Activated CD8-positive, alpha-beta memory T cell treated with anti-CD3 and anti-CD28 coated beads, Interleukin-2, amount 50 U/mL, for 24 hours (primary cell): ENCODE data around the gene NPSR1.
"Not testable (repeated sequence)": the region's sequence is repeated elsewhere in the genome, so short reads cannot be mapped to it uniquely, and the experiment has no call there.

Experiments used
- DNase-seq: peaks from one replicate; pipeline ENCODE4 v3.0.0-alpha.2; 2020; ENCODE audit errors: extremely low read depth

Gene NPSR1

DNA sequence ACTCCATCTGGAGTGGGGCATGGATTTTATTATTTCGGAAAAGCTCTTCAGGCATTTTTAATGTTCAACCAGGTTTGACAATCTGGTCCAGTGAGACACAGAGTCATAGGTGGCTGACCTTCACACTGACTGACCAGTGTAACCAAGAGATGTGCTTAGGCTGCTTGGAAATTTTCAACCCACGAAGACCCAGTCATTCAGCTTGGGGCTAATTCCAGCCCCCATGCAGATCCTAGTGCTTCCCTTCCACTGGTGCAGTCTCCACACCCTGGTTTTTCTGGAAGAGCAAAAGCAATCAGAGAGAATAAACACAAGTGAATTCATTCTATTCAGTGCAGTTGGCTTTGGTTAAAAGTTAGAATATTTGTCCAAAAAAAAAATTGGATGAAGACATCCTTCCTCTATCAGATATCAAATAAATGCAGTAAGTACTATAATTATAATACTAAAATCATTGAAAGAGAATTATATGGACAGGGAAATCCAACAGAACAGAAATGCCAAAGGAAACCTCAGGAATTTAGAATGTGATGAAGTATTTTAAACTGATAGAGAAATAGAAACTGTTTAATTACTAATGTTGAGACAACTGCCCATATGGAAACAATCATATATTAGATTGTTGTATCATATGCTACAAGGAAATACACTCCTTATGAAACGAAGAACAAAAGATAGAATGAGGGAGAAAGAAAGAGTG, 178.0 kb downstream of the NPSR1 start:
- no peak for DNase-seq

DNA sequence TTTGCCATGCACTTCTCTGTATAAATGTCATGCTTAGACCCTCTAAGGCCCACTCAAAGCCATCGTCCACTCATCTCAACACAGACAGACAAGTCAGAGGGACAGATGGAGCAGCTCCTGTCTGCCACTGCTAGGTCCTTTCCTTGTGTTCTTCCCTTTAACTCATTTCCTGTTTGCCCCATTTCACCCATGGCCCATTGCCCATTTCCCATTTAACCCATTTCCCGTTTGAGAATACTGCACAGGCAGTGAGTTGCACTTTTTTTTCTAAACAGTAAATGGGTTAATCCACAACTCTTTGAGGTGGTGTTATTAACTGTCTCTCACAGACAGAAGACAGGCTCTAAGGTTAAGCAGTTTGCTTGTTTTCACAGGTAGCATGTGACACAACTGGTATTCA, 179.3 kb downstream of the NPSR1 start:
- DNase-seq: no peak

DNA sequence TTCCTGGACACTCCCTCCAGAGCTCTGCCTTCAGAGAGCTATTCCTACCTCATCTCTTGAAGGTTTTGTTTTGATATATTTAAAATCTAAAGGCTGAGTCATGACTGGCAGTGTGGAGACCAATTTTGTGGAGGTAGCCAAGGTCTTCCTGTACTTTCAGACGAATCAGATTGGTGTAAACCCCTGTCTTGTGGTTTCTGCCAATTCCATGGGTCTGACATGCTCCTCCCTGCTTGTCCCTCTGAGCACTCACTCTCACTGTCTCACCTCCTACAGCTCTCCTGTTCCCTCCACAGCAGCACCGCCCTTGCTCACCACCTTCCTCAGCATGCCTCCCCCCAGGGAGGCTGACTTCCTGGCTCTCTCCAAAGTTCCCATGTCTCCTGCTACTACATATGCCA, 179.8 kb downstream of the NPSR1 start:
- no peak for DNase-seq

DNA sequence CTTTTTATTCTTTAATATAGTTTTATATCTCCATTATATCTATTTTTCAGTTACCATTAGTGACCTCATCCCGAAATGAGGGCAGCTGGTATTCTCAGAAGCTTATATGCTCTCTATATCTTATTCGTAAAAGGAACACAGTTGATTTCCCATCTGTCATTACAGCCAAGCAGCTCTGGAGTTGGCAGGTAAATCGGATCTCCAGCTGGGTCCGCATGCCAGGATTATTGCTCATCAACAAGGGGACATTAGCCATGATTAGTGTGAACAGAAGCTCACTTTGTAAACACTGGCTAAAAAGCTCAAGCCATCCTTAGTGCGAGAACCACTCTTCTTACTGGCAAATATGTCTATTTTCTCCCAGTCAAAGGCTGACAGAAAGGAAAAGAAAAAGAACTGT, 180.3 kb downstream of the NPSR1 start:
- DNase-seq: no peak

DNA sequence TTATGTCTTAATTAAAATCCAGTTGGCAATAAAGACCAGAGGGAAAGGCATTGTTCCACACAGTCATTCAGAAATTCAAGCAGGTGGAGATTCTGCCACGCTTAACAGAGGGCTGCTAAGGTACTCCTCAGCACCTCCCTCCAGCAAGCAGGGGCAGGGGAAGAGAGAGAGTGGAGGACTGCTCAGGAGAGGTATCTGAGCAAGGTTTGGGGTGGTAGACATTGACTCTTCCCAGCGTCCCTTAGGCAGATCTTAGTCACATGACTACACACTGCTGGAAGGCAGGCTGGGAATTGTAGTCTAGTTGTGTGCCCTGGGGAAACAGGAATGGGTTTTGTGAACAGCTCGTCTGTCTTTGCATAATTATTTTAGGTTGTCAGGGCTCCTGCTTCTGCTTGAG, 181.6 kb downstream of the NPSR1 start:
- DNase-seq: no peak

DNA sequence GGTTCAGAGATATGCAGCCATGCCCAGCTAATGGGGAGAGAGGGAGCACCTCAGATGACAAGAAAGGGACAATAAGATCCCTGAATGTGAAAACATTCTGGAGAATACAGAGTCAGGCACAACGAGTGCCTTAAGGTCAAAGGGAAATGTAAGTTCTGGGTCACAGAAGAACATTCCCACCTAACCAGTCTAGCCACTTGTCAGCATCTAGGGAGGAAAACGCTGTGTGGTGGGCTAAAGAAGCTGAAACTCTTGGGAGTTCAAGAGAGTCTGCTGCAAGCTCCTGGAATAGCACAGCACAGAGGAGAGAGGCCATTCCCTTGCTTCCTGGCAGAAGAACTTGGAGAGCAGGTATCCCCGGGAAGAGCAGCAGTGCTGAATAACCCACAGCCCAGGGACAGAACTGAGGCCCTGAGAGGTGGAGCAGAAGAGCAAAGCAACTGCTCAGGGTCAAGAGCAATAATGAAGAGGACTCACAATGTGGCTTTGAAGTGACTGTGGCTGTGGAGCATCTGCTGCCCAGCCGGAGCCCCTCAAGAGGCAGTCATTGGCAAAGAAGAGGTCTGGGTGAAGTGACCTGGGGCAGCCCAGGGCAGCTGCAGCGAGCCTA, 182.3 kb downstream of the NPSR1 start:
- no peak for DNase-seq

DNA sequence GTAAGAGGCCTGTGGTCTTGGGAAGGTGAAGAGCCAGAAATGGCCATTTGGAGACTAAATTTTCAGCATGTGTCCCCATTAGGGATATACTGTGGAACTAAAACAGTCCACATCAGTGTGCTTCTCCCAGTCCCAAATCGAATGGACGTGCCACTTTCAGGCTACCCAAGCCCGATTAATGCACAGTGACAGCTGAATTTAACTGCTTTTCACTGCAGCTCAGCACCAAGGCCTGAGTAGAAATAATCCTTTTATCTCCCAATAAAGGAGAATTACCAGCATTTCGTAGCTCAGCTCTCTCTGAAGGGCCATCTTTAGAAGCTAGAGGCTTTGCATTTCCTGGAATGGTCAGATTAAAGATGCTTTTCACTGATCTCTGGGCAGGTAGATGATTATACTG, 183.3 kb downstream of the NPSR1 start:
- no peak for DNase-seq

DNA sequence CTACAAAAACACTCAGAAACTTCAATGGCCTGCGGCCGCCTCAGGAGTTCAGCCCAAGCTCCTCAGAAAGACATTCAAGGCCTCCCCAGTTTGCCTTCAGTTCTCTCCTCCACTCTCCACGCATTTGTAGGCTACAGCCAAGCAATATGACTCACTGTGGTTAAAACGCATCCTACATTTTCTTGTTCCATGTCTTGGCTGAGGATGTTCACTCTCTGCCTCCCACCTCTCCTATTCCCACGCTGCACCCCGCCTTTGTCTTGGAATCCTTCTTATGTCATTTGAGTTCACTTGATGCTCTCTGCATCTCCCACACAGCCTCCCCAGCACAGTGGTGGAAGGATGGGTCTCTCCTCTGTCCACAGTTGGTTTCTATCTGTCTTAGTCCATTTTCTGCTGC, 184.8 kb downstream of the NPSR1 start:
- DNase-seq: no peak

DNA sequence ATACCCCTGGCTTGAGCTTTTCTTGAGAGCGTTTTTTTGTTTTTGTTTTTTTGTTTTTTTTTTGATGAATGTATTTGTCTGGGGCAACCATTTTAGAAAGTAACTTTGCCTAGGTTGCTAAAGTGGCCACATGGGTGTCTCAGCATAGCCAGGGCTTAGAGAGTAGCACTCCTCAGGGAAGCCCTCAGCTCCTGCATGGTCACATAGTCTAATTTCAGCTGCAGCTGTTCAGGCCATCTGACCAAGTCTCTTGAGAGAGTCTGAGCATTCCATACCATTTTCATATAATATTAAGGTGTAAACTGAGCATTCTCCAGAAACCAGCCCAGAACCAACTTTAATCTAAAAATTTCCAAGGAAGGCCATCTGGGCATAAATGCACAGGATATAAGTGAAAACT, 186.4 kb downstream of the NPSR1 start:
- no peak for DNase-seq

DNA sequence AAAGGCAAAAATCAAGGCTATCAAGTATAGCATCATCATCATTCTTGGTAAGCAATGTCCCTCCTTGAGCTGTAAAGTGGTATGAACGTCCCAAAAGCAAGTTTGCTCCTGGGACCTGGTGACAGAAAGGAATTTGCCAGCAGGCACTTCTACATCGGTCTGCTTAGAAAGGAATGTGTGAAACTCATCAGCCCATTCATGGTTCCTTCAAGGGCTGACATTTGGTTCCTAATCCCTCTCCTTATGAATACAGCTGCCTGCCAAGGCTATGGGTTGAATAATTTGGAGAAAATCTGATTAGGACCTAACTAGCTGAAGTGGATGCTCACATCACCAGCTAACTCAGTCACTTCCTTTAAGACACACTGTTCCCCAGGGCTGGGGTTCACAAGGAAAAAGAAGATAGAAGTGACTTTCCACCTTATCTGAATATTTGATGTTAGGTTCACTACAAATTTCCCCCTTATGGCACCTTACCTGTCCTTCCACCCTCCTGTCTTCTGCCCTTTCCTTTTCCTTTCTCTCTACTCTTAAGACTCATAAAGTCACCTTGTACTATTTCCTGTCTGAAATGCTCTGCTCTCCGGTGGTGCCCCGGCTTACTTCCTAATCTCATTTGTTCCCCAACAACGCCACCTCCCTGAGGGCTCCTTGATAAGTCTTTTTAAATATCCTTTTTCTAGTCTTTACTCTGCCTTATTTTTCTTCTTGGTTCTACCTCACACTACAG, 187.1 kb downstream of the NPSR1 start:
- DNase-seq: no peak

DNA sequence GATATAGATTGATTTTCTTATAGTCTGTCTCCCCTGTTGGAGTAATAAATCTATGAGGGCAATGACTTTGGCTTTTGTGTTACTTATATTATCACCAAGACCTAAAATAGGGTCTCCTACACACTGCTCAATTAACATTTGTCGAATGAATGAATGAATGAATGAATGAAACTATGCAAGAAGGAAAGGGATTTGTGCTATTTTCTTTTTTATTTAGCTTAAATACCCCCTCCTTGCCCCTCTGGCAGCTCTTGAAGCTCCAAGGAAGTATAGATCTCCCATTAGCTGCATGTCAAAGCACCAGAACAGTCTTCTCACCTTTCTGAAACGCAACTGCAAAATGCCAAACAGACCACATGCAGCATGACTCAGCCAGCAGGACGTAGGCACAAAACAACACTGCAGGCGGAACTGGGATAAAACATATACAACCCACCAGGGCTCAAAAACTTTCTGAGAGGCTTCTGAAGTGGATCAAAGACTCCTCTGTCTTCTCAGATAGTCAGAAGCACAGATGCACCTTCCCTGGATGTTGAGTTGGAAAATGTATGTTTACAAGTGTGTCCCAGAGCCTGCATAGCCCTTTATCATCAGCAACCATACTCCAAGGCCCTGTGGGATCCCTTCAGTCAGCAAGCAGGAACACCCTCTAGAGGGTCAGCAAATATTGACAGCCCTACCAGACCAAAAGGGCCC, 187.8 kb downstream of the NPSR1 start:
- DNase-seq: no peak

DNA sequence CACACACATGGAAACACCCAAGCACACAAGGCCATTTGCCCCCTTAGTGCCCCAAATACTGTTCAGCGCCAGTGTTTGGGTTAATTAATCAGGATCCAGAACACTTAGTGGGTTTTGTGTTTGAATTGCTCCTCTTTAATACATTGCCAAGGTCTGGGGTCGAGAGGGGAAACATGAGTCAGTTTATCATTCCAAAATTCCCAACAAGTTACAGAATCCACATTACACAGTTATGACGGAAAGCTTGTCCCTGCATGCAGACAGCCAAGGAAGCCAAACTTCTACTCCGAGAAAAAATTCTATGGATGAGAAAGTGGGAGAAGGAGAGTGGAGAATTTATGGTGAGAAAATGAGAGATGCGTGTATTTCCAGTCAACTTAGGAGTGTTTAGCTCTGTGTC, 189.0 kb downstream of the NPSR1 start:
- DNase-seq: no peak

DNA sequence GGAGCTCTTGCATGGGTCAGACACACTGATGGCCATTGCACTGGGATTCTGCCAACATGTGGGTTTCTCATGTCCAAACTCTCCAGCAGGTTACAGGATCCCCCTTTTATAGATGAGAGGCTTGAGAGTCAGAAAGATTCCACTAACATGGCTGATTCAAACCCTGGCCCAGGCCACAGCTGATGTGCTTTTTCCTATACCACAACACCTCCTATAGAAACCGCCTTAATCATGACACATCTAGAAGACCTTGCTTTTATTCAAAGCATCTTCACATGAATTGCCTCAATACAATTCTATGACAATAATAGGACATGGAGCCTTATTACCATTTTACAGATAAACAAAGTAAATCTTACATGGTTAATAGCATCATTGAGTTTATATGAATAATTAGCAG, 190.7 kb downstream of the NPSR1 start:
- no peak for DNase-seq

DNA sequence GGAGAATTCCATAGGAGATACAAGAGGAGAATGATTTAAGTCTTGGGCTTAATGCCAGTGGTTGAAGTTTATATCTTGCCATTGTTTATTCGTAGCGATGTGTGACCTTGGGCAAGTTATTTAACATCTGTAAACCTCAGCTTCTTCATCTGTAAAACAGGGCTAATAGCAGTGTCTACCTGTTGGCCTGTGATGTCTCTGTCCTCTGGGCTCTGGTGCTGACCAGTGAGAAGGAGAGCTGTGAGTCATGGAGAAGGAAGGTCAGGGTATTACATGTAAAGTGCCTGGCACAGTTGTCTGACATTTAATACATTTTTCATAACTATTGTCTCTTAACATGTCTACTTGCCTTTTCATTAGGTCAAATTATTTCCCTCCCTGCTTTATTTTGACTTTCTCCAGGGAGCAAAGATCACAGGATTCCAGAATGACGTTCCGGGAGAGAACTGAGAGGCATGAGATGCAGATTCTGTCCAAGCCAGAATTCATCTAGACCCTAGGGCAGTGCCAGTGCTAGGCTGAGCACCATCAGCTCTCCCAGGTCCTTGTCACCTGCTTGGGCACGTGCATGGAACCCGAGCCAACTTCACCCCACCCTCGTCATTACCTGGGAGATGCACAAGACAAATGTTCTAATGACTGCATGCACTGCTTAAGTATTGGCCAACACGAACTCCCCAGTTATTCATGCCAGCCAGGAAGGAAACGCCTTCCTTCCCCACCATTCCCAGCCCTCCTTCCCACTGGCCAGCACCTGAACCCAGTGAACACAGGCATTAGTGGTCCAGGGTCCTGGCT, 191.3 kb downstream of the NPSR1 start:
- no peak for DNase-seq

DNA sequence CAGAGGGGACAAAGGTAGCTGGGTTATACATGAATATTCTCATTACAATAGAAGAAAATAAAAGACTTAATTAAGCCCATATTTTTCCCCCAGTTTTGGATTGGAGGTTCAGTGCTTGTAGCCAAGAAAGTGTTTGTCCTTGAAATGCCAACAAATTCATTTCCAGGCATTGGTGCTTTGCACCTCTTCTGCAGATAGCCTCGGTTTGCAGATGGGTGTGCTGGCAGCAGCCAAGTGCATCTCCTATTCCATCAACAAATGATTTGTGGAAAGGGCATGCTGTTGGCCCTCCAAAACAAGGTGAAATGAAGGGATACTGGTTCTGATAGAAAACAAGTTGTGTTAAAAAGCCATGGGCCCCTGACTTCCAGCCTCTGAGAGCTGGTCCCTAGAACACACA, 192.0 kb downstream of the NPSR1 start:
- no peak for DNase-seq

DNA sequence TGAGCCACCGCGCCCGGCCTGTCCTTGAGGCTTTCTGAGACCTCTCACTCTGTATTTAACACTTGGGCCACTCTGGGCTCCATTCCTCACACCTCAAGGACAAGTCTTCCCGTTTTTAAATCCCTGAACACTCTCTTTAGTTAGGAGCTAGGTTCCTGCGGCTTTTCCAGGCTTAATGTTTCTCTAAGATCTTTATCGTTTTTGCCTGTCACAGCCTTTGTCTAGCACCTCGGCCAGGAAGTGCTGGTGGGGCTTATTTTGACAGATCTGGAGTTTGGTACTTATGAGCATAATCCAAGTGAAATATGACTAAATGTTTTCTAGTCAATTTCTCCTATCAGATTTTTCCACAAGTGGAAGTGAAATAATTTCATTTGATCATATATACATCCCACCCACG, 192.7 kb downstream of the NPSR1 start:
- no peak for DNase-seq

DNA sequence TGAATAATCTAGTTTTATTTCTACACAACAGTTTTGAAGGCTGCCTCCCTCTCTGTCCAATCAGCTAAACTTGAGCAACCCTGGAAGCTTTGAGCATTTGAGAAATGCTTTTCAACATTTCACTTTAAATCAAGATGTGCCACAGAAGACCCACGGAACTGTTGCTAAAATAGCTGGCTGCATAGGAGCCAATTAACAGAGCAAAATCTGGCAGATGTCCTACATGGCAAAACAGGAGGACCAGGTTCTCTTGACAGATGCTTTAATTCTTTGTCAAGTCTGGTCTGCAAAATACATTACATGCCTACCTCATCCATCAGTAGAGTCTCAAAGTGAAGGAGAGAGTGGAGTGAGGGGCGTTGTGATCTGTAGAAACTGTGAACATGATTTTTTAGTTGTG, 193.4 kb downstream of the NPSR1 start:
- DNase-seq: no peak

DNA sequence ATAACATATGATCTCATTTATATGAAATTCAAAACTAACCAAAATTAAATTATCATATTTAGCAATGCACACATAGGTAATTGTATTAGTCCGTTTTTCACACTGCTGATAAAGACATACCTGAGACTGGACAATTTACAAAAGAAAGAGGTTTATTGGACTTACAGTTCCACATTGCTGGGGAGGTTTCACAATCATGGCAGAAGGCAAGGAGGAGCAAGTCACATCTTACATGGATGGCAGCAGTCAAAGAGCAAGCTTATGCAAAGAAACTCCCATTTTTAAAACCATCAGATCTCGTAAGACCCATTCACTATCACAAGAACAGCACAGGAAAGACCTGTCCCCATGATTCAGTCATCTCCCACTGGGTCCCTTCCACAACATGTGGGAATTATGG, 200.4 kb downstream of the NPSR1 start:
- not testable (repeated sequence) for DNase-seq

DNA sequence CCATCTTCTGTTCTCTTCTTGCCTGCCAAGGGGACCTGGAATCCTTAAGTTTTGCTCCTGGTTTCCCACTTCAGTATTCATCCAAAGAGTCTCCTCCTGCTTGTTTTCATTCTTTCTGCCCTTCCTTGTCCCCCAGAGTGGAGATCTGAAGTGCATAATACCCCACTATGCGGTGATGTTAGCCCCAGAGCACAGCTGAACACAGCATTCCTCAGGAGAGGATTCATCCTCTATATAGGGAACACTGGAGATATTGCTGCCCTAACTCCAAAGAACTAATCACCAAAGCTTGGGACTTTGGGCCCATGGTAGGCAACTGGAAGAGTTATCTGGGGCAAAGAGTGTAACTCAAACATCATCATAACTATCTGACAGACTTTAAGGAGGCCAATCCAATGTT, 201.3 kb downstream of the NPSR1 start:
- DNase-seq: not testable (repeated sequence)

DNA sequence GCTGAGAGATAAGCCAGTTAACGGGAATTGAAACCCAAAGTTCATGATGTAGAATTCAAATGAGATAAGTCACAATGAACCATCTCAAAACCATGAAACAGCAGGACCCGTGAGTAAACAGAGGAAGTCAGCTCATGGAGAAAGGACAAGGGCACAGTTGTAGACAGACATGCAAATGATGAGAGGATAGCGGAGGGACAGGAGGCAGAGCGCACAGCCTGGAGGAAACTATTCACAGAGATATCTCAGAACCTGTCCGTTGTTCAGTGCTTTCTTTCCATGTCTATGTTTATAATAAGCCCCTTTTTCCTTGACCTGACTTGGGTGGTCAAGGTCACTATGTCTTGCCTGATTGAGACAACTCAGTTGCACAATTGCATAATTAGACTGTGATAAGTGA, 208.2 kb downstream of the NPSR1 start:
- DNase-seq: not testable (repeated sequence)

DNA sequence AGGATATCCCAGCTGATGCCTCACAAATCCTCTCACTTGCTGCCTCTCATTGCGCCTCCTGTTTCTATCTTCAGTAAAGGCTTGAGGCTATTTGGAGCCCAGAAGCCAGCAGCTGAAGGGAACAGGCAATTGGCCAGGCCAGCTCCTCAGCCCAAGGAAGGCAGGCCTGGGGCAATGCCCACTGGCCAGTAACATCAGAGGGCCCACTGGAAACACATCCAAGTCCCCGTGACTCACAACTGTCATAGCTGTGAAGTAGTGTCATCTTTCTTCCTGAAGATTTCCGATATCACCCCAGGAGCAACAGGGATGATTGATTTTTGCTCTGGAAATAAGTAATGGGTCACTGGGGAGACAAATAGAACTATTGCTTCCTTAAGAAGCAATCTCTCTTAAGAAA, 209.3 kb downstream of the NPSR1 start:
- not testable (repeated sequence) for DNase-seq

DNA sequence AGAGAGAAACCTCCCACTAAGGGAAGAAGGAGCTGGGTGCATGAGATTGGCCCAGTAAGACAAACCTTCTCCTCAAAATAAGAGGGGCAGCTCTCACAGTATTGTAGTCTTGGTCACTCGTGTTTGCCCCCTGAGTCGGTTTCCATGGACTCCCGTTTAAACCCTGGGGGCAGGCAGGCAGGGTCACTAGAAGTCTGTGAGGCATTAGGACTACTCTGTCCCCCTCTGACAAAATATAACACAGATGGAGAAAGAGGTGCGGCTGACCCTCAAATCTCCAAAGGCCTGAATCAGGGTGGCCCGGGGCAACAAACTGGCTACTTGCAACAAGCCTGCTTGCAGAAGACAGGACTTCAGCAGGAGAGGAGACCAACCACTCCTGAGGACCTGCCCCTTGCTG, 210.6 kb downstream of the NPSR1 start:
- not testable (repeated sequence) for DNase-seq
